NCI-H1092 (cell line): ENCODE results near the gene KHK.
"Not testable (repeated sequence)": the region's sequence is repeated elsewhere in the genome, so short reads cannot be mapped to it uniquely, and the experiment has no call there.

Experiments used
- DNase-seq: peaks from one replicate; lab custom pipeline; 2025; lab: John Stamatoyannopoulos, UW

KHK gene

DNA sequence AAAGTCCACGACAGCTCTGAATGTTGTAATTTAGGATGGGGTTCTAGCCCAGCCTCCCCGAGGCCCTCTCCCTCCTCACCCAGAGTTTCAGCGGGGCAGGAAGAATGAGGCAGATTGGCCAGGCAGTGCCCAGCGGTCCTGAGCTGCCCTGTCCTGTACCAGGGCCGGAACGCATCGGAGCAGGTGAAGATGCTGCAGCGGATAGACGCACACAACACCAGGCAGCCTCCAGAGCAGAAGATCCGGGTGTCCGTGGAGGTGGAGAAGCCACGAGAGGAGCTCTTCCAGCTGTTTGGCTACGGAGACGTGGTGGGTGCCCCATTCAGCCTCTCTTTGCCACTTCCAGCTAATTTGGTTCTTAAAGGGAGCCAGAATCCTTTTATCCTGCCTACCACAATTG, 10.8 kb downstream of the KHK start:
- no peak for DNase-seq

DNA sequence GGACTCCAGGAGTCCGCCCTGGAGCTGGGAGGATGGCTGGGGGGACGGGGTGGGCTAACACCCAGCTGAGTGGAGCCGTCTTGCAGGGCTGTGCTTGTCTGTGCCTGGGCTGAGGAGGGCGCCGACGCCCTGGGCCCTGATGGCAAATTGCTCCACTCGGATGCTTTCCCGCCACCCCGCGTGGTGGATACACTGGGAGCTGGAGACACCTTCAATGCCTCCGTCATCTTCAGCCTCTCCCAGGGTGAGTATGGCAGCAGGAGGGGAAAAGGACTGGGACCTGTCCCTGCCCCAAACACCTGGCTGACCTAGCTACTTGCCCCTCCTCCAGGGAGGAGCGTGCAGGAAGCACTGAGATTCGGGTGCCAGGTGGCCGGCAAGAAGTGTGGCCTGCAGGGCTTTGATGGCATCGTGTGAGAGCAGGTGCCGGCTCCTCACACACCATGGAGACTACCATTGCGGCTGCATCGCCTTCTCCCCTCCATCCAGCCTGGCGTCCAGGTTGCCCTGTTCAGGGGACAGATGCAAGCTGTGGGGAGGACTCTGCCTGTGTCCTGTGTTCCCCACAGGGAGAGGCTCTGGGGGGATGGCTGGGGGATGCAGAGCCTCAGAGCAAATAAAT, 12.9 kb downstream of the KHK start:
- DNase-seq, result no peak

DNA sequence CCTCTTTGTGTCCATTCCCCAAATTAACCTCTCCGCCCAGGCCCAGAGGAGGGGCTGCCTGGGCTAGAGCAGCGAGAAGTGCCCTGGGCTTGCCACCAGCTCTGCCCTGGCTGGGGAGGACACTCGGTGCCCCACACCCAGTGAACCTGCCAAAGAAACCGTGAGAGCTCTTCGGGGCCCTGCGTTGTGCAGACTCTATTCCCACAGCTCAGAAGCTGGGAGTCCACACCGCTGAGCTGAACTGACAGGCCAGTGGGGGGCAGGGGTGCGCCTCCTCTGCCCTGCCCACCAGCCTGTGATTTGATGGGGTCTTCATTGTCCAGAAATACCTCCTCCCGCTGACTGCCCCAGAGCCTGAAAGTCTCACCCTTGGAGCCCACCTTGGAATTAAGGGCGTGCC, 13.5 kb downstream of the KHK start:
- DNase-seq, result no peak

DNA sequence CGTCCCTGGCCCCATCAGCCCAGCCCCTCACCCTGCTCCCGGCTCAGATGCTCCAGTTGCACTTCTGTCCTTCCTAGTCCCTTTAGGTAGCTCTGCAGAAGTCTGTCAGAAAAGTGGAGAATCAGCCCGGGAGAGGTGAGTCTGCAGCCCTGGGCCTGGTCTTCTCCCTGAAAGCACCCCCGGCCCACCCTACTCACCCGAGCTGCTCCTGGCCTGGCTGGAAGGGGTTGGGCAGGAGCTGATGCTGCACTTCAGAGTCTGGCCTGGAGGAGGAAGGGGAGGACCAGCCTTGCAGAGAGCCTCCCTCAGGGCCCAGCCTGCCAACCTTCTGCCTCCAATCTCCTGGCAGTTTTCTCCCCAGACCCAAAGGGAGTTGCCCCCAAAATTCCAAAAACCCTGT, 15.8 kb downstream of the KHK start:
- DNase-seq, result no peak

DNA sequence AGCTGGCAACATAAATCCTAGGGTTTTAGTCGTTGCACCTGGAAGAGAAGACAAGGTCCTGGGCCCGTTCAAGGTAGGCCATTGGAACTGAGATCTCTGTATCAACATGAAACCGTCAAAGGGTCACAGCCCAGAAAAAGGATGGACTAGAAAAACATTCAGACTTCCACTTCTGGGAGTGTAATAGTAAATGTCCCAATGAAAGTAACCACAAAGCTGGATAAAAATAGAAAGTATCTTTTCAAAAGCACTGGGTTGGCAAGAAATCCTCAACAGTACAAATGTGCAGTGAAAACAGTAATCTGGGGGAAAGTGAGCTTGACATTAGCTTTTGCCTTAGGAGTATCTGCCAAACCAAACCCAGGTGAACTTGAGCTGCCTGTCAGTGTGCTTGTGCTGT, 19.4 kb downstream of the KHK start:
- DNase-seq, result no peak

DNA sequence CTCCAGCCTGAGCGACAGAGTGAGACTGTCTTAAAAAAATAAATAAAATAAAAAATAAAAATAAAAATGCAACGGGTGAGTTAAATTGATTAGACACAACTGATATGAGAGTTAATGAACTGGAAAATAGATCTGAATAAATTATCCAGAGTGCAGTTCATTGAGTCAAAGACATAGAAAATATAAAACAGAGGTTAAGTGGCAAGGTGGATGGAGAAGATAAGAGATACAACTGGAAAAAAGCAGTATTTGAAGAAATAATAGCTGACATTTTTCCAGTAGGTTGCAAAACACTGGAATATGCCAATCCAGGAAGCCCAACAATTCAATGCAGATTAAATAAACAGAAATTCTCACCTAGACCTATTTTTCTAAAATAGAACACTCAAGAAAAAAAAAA, 21.6 kb downstream of the KHK start:
- DNase-seq, result no peak

DNA sequence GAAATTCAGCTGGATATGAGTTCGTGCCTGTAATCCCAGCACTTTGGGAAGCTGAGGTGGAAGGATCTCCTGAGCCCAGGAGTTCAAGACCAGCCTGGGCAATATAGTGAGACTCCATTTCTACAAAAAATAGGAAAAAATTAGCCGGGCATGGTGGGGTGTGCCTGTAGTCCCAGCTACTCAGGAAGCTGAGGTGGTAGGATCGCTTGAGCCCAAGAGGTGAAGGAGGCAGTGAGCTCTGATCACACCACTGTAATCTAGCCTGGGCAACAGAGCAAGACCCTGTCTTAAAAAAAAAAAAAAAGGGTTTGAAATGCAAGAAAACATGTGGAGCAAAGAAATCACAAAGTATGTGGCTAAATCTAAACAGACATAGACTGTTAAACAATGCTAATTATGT, 22.5 kb downstream of the KHK start:
- DNase-seq, result no peak

DNA sequence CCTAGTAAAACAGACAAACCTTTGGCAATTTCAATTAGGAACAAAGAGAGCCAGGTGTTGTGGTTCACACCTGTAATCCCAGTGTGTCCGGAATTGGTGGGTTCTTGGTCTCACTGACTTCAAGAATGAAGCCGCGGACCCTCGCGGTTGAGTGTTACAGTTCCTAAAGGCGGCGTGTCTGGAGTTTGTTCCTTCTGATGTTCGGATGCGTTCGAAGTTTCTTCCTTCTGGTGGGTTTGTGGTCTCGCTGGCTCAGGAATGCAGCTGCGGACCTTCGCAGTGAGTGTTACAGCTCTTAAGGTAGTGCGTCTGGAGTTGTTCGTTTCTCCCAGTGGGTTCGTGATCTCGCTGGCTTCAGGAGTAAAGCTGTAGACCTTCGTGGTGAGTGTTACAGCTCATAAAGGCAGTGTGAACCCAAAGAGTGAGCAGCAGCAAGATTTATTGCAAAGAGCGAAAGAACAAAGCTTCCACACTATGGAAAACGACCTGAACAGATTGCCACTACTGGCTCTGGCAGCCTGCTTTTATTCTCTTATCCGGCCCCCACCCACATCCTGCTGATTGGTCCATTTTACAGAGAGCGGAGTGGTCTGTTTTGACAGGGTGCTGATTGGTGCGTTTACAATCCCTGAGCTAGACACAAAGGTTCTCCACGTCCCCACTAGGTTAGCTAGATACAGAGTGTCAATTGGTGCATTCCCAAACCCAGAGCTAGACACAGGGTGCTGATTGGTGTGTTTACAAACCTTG, 24.2 kb downstream of the KHK start:
- DNase-seq, result not testable (repeated sequence)

DNA sequence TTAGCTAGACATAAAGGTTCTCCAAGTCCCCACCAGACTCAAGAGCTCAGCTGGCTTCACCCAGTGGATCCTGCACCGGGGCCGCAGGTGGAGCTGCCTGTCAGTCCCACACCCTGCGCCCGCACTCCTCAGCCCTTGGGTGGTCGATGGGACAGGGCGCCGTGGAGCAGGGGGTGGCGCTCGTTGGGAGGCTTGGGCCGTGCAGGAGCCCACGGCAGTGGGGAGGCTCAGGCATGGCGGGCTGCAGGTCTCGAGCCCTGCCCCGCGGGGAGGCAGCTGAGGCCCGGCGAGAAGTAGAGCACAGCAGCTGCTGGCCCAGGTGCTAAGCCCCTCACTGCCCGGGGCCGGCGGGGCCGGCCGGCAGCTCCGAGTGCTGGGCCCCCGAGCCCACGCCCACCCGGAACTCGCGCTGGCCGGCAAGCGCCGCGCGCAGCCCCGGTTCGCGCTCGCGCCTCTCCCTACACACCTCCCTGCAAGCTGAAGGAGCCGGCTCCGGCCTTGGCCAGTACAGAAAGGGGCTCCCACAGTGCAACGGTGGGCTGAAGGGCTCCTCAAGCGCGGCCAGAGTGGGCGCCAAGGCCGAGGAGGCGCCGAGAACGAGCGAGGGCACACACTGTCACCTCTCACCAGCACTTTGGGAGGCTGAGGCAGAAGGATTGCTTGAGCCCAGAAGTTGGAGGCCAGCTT, 25.0 kb downstream of the KHK start:
- not testable (repeated sequence) for DNase-seq

DNA sequence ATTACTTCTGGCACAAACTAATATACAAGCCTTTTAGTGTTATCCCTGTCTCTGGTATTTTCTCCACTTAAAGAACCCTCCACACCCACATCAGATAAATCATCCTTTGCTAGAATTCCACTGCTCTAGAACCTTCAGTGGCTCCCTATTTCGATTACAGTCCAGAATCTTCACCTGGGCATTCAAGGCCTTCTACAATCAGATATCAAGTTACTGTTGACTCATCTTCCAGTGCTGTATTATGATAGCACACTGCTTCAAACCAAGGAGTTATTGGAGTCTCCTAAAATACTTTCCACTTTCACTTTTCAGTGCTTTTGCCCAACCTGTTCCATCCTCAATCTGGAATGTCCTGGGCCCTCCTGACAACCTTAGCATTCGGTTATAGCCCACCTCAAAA, 28.9 kb downstream of the KHK start:
- DNase-seq, result no peak

DNA sequence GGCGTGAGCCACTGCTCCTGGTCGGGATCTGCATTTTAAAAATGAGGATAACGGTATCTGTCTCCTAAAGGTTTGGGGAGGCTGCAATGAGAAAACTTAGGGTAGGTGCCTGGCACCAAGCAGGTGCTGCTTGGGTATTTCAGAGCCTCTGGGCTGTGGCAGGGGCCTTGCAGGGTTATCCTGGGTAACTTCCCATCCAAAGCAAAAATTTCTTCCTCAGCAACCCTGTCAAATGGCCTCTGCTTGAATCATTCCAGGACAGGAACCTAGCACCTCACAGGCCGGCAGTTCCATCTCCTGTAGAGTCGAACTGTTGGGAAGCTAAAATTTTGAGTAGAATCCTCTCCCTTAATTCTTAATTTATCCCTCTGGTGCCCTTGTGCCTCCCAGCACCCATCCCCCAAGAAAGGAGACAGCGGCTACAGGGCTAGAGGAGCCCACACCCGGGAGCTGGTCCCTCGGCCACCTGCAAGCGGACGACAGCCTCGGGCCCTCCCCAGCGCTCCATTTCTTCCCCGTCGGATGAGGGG, 31.5 kb downstream of the KHK start:
- no peak for DNase-seq

DNA sequence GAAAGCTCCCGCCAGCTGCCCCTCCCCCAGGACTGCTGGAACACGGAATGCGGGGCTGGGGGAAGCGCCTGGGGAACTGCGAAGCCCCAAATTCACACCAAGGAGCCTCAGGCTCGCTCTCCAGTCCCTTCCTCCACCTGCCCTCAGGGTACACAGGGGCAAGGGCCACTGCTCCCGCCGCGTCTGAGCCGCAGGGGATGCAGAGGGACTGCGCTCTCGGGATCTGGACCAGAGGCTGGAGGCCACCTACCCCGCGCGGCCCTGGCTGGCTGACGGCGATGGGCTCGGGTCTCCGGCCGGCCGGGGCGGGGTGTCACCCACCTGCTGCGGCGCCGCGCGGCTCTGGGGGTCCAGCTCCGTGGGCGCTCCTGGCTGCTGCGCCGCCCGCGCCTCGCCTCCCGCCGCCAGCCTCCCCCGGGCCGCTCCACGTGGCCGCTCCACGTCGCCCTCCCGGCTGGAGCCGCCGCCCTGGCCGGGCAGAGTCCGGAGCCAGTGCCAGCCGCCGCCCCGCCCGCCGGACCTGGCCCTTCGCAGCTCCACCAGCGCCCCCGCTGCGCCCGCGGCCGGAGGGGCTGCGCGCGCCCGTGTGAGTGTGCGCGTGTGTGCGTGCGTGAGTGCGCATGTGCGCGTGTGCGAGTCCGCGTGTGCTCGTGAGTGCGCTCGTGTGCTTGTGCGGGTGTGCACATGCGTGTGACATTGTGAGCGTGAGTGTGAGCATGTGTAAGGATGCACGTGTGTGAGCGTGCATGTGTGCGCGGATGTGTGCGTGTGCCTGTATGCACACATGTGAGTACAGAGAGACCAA, 32.2 kb downstream of the KHK start, which contains the start of gene CGREF1:
CGREF1 (minus strand) TSS at position 604 of the 805 bp plus-strand sequence. CDS start 14,762 bp downstream, outside the sequence.
- peak; percentile 12 for DNase-seq

DNA sequence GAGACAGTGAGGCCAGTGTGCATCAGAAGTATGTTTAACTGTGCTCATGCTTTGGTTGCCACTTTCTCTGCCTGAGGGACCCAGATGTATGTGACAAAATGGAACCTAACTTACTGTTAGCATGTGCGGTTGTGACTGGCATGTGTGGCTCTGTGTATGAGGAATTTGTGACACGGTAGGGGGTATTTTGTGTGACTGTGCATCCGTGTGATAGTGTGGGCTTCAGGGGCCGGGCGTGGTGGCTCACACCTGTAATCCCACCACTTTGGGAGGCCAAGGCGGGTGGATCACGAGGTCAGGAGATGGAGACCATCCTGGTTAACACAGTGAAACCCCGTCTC, 32.7 kb downstream of the KHK start:
- not testable (repeated sequence) for DNase-seq

DNA sequence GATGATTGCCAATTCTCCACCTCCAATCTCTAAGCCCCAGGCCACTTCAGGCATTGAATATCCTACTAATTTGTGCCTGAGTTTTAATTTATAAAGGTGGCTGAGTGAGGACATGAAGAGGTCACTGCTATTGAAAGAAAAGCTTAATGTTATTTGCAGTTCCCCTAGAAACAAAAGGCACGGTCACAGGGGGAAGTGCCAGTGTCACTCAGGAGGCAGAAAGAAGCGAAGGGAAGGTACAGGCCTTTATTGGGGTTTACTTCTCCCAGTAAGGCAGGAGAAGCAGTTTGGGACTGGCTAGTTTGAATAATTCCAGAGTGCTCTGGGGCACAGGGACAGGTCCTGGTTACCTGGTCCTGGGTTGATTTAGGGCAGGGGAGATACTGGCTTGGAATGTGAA, 35.3 kb downstream of the KHK start:
- no peak for DNase-seq

DNA sequence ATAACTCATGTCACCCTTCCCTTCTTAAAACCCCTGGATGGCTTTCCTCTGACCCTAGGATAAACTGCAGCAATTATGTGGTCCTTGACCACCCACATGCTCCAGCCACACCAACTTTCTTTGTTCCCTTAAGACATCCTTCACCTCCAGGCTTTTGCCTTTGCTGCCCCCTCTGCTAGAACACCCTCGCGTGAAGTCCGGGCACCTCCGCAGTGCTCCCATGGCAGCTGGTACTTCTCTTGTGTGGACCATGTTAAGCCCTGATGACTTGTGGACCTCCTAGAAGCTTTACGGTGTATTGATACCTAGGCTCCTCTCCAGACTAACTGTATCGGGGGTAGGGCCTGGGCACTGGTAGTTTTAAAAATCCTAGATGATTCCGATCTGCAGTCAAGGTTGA, 36.2 kb downstream of the KHK start:
- no peak for DNase-seq

DNA sequence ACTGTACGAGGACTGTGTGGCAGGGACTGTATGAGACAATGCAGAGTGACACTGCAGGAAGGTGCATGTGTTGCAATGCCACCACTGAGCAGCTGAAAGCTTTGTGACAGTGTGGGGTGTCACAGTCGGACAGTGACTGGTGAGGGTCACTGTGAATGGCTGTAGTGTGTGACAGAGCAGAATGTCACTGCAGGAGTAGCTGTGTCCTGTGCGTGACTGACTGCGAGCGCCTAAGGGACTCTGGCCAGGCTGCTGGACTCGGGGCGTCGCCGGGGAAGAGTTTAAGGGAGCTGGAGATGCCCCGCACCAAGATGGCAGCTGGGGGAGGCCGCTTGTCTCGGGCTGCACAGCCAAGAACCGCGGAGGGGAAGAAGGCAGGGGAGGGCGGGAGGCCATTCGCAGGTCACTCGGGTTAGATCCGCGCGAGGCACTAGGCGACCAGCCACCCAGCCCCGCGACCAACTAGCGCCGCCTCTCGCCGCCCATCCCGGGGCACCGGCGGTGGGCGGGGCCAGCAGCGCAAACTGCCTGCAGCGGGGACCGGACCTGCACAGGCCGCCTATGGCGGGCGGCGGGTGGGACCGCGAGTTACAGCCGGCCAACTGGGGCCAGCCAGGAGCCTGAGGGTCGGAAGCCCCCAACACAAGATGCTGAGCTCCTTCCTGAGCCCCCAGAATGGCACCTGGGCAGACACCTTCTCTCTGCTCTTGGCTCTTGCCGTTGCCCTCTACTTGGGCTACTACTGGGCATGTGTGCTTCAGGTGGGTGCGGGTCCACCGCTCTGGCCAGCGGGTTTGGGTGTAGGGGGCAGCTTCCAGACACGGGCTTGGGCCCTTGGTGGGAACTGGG, 37.0 kb downstream of the KHK start, which contains the start of gene ABHD1:
ABHD1 (plus strand) TSS at position 514 of the 849 bp plus-strand sequence; CDS start at position 648, 134 bp downstream.
- no peak for DNase-seq

DNA sequence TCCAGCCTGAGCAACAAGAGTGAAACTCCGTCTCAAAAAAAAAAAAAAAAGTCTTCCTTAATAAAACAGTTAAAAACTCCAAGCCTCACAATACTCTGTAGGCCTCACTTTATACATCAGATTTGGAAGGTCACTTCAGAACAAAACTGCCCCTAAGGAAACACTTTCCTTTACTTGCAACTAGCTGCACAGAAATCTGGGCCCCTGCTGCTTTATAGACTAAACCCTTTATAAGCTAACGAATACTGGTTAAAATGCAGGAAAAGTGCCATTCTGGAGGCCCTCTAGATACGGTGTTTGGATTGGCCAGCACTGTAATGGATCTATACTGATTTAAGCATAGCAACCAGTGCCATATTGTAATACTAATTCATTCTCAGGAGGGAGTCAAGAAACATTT, 38.5 kb downstream of the KHK start:
- no peak for DNase-seq

DNA sequence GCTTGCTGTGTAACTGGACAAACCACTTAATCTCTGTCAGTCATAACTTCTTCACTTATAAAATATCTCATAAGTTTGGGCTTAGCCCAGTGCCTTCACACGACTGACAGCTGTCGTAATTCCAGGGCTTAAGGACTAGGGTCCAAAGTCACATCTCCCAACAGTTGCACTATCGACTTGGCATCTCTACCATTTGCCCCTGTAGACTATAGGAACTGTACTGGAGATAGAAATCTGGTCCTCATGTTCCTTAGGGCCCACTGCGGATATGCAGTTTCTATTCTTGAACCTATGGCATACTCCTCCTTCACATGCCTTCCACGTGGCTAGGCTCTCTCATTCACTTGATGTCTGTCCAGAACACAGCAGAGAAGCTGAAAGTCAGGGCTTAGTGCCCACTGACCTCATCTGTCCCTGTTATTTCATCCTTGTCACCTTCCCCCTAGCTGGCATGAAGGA, 39.7 kb downstream of the KHK start:
- no peak for DNase-seq

DNA sequence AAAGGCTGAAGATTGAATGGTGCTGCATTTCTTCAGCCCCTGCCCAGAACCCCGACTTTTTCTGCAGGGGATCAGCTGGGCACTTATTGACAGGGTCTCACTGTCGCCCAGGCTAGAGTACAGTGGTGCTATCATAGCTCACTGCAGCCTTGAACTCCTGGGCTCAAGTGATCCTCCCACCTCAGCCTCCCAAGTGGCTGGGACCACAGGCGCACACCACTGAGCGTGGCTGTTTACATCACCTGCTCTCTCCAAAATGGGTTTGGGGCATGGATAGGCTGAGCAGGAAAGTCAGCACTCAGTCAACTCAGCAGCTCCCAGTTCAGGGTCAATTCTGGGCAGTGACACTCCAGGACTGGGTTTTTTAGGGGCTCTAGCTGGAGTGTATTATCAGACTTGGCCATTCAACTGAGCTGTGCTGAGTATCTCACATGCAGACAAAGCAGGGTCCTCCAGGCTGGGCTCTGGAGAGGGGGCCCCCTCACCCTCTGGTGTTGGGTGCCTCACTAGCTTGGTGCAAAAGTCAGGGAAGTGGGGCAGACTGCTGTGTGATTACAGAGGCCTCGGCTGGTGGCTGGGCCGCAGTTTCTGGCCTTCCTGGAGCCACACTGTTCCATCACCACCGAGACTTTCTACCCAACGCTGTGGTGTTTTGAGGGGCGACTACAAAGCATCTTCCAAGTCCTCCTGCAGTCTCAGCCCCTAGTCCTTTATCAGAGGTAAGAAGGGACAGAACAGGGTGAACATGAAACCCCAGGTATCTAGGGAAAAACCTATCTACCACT, 41.5 kb downstream of the KHK start:
- no peak for DNase-seq
